Endothelial cell of umbilical vein (primary cell): ENCODE data around the gene GNA12. TPM values are rescaled to one million over a fixed set of nuclear protein-coding genes. Genes with fewer than 3 reads are reported as not detected.
A peak's percentile ranks its signal among the peaks of the same experiment; 100 is the strongest.

ENCODE experiments used
- BruUV-seq: library from RNA; stranded (reverse); fragments of 400-500 nt; replicated peaks from 2 replicates; lab custom pipeline; 2021; lab: Mats Ljungman, UMichigan
- CTCF ChIA-PET: fragments of 300-600, 350-600 bp; sonication (Branson Sonifier 250); formaldehyde crosslinking; loops from one replicate; lab custom pipeline; 2021; ENCODE audit warnings: antibody characterized with exemption, inconsistent platforms; lab: Charles Lee
- POLR2A ChIA-PET: fragments of 300-600, 350-600 bp; sonication (Branson Sonifier 250); formaldehyde crosslinking; loops from one replicate; lab custom pipeline; 2021; ENCODE audit warnings: antibody characterized with exemption, inconsistent platforms; lab: Charles Lee
- DNase-seq: peaks from one replicate; pipeline ENCODE4 v3.0.0-alpha.2; 2011; ENCODE audit warnings: low read depth, low spot score
- FAIRE-seq: peaks from 2 replicates; lab custom pipeline; 2011; peaks lifted over from hg19 to GRCh38; lab: Jason Lieb, UNC
- H2AFZ ChIP-seq: 2 replicates; pipeline ENCODE4 v1.6.0; 2012; ENCODE audit warnings: low read depth, low read length, control low read depth, inconsistent platforms
- H3K27ac ChIP-seq: 2 replicates; pipeline ENCODE4 v1.5.1; 2011; ENCODE audit warnings: low read depth, mild to moderate bottlenecking, control low read depth, low read length, moderate library complexity; ENCODE audit not compliant: insufficient read depth
- H3K27me3 ChIP-seq, 2 experiments: 2 replicates each; pipeline versions ENCODE4 v1.6.0 to v1.6.1; 2011; ENCODE audit warnings: low read length in 2 of 2, mixed read lengths in 1 of 2; ENCODE audit not compliant: control insufficient read depth in 2 of 2, insufficient read depth in 2 of 2
- H3K36me3 ChIP-seq, 2 experiments: 2 replicates in 1 of 2; 3 replicates in 1 of 2; pipeline ENCODE4 v1.5.1; 2011; ENCODE audit warnings: low read length in 2 of 2, mild to moderate bottlenecking in 1 of 2, moderate library complexity in 1 of 2; ENCODE audit not compliant: control insufficient read depth in 2 of 2, insufficient read depth in 2 of 2; ENCODE audit errors: extremely low read depth in 1 of 2
- H3K4me1 ChIP-seq: 3 replicates; pipeline ENCODE4 v1.5.1; 2011; ENCODE audit warnings: mild to moderate bottlenecking, low read length; ENCODE audit not compliant: control insufficient read depth, insufficient read depth; ENCODE audit errors: extremely low read depth
- H3K4me2 ChIP-seq: 2 replicates; pipeline ENCODE4 v1.6.1; 2011; ENCODE audit warnings: low read length, control low read depth, mixed read lengths; ENCODE audit not compliant: insufficient read depth
- H3K4me3 ChIP-seq, 3 experiments: fragments of 200-600 bp in 1 of 3; sonication (generic), shearing (Covaris generic) in 1 of 3; replicated peaks in 1 of 3; 2 replicates each; pipeline ENCODE4 v1.5.1; 2011 to 2016; ENCODE audit warnings: control low read depth in 3 of 3, low read length in 3 of 3, mild to moderate bottlenecking in 2 of 3, inconsistent platforms in 1 of 3, low read depth in 1 of 3, moderate library complexity in 1 of 3; ENCODE audit not compliant: insufficient read depth in 1 of 3
- H3K79me2 ChIP-seq: 2 replicates; pipeline ENCODE4 v1.6.0; 2012; ENCODE audit warnings: low read length, inconsistent platforms; ENCODE audit not compliant: control insufficient read depth, insufficient read depth
- H3K9ac ChIP-seq: replicated peaks from 2 replicates; pipeline ENCODE3; 2011; ENCODE audit warnings: low read length, control low read depth; ENCODE audit not compliant: insufficient read depth; ENCODE audit errors: extremely low read depth
- H3K9me1 ChIP-seq: replicated peaks from 3 replicates; pipeline ENCODE4 v1.6.0; 2011; ENCODE audit warnings: mild to moderate bottlenecking, low read length; ENCODE audit not compliant: control insufficient read depth, insufficient read depth; ENCODE audit errors: extremely low read depth
- H3K9me3 ChIP-seq: replicated peaks from 2 replicates; pipeline ENCODE4 v1.5.1; 2012; ENCODE audit warnings: low read length, inconsistent platforms; ENCODE audit not compliant: control insufficient read depth, insufficient read depth
- H4K20me1 ChIP-seq: replicated peaks from 2 replicates; pipeline ENCODE3; 2011; ENCODE audit warnings: mild to moderate bottlenecking, low read length; ENCODE audit not compliant: control insufficient read depth, insufficient read depth; ENCODE audit errors: extremely low read depth
- CTCF ChIP-seq, 2 donors: IDR thresholded peaks; 1 replicate in 1 of 2; 2 replicates in 1 of 2; pipeline ENCODE4 v1.5.1; 2011; ENCODE audit warnings: low read length in 2 of 2, mild to moderate bottlenecking in 2 of 2, moderate library complexity in 2 of 2, control low read depth in 1 of 2, inconsistent platforms in 1 of 2, low read depth in 1 of 2; ENCODE audit not compliant: insufficient read depth in 1 of 2; ENCODE audit errors: extremely low read depth in 1 of 2
- EZH2 ChIP-seq: IDR thresholded peaks from 2 replicates; pipeline ENCODE4 v1.6.1; 2012; ENCODE audit warnings: borderline replicate concordance, low read depth, mild to moderate bottlenecking, moderate library complexity, low read length, inconsistent platforms; ENCODE audit not compliant: severe bottlenecking
- FOS ChIP-seq: IDR thresholded peaks from 2 replicates; pipeline ENCODE4 v1.6.1; 2011; ENCODE audit warnings: mild to moderate bottlenecking, low read length, moderate library complexity, borderline replicate concordance; ENCODE audit not compliant: insufficient read depth
- GATA2 ChIP-seq: IDR thresholded peaks from 2 replicates; pipeline ENCODE4 v1.7.0; 2011; ENCODE audit warnings: low read depth, mild to moderate bottlenecking, moderate library complexity, mixed read lengths, low read length; ENCODE audit not compliant: insufficient read length, insufficient read depth
- JUN ChIP-seq: IDR thresholded peaks from 2 replicates; pipeline ENCODE4 v1.6.1; 2011; ENCODE audit warnings: borderline replicate concordance, low read depth; ENCODE audit not compliant: insufficient read length, insufficient read depth
- MAX ChIP-seq: IDR thresholded peaks from 2 replicates; pipeline ENCODE4 v1.6.1; 2011; ENCODE audit not compliant: insufficient read depth, insufficient read length
- MYC ChIP-seq: IDR thresholded peaks from one replicate; pipeline ENCODE4 v1.6.1; 2011; ENCODE audit warnings: mild to moderate bottlenecking, low read depth, low read length
- POLR2AphosphoS5 ChIP-seq: IDR thresholded peaks from 2 replicates; pipeline ENCODE4 v1.6.1; 2012; ENCODE audit warnings: low read depth, mild to moderate bottlenecking, control low read depth, low read length, moderate library complexity; ENCODE audit not compliant: insufficient read depth
- dilution Hi-C: fragments of 300-500 bp; cut with MboI; formaldehyde crosslinking; loops from one replicate; pipeline ENCODE4 v1.15.0; 2019; ENCODE audit warnings: low sequenced_read_pairs; ENCODE audit not compliant: extremely low pct_ligation_motif_present
- intact Hi-C: fragments of 100-400 bp; cut with micrococcal nuclease; formaldehyde crosslinking; loops from one replicate; pipeline ENCODE4 v1.10.0; 2022
- polyA plus RNA-seq, 4 experiments: library from polyadenylated mRNA; depleted of rRNA in 3 of 4; stranded (reverse) in 3 of 4; unstranded in 1 of 4; fragments of >200 nt; gene quantifications; 2 replicates each; pipeline versions ENCODE4 v1.2.1 to v1.2.3, GENCODE V29; 2011 to 2012; ENCODE audit warnings: missing spikeins in 1 of 4
- total RNA-seq: library from RNA; stranded (reverse); gene quantifications from 2 replicates; pipeline ENCODE4 v1.2.3, GENCODE V29; 2021

GNA12 gene
- total and polyA plus RNA-seq, 2 donors (not counting 3 experiments of a cell fraction or from before 2014, with no cell fraction given) = 63.0 to 75.1 TPM

- DNase-seq = no peak
- H3K4me1 ChIP-seq = peaks cover 22% of the 10 kb centered on the region
- dilution Hi-C loops = no loop called here
- H4K20me1 ChIP-seq = peaks cover 4% of the 10 kb centered on the region
- no peak overlapping the region for H2AFZ ChIP-seq
- H3K4me3 ChIP-seq = no peak overlapping the region
- H3K79me2 ChIP-seq = peaks cover 60% of the 10 kb centered on the region
- no peaks in the 10 kb centered on the region for H3K9me3 ChIP-seq
- intact Hi-C loops = no loop called here
- no peaks in the 10 kb centered on the region for H3K9me1 ChIP-seq
- no TSS peak for BruUV-seq
- FAIRE-seq = peak; percentile 54
- CTCF ChIA-PET = interaction anchor here (1.1 to 1.4 kb wide), 4 partner anchors 8 to 22 kb away, joined by 3 to 6 read pairs (median 4); no protein-coding TSS in a partner anchor
- H3K9ac ChIP-seq = no peak overlapping the region
- H3K4me2 ChIP-seq = no peak overlapping the region
- POLR2A ChIA-PET = no interaction called here
- no peaks in the 10 kb centered on the region for H3K27me3 ChIP-seq
- no peak for TF ChIP-seq FOS
- no peak for TF ChIP-seq GATA2
- no peak for TF ChIP-seq MYC
- no peak for TF ChIP-seq MAX
- H3K36me3 ChIP-seq = no peaks in the 10 kb centered on the region
- no peak overlapping the region for H3K27ac ChIP-seq
Observed at GRCh38 chr7:2804227-2804763, 39.8 kb downstream of the GNA12 start.

GRCh38 chr7:2803755-2804154 is 40.4 kb downstream of the GNA12 start:
- H3K27me3 ChIP-seq = no peaks in the 10 kb centered on the region
- no peak for DNase-seq
- no peak overlapping the region for H3K9ac ChIP-seq
- H3K4me3 ChIP-seq = no peak overlapping the region
- H3K9me1 ChIP-seq = no peaks in the 10 kb centered on the region
- H3K79me2 ChIP-seq = peaks cover 59% of the 10 kb centered on the region
- dilution Hi-C loops (no loop called here), intact Hi-C loops (no loop called here)
- H3K36me3 ChIP-seq = no peaks in the 10 kb centered on the region
- peaks cover 4% of the 10 kb centered on the region for H4K20me1 ChIP-seq
- FAIRE-seq = peak; percentile 49
- H3K27ac ChIP-seq = no peak overlapping the region
- peaks cover 22% of the 10 kb centered on the region for H3K4me1 ChIP-seq
- no peak for TF ChIP-seq MYC
- no peak for TF ChIP-seq JUN
- no peak for TF ChIP-seq FOS
- no peak for TF ChIP-seq CTCF (IDR thresholded peaks at IDR 0.05; ENCODE audit: extremely low read depth in 1 of 2, insufficient read depth in 1 of 2, low read depth in 1 of 2, low read length in 2 of 2)
- no peak for TF ChIP-seq MAX
- no peak for TF ChIP-seq POLR2AphosphoS5
- TF ChIP-seq EZH2 = no peak
- CTCF ChIA-PET = interaction anchor here (1.0 to 1.4 kb wide), 3 partner anchors 11 to 18 kb away, joined by 3 to 6 read pairs (median 4); no protein-coding TSS in a partner anchor
- H3K4me2 ChIP-seq = no peak overlapping the region
- POLR2A ChIA-PET = no interaction called here
- no TSS peak for BruUV-seq
- no peaks in the 10 kb centered on the region for H3K9me3 ChIP-seq
- no peak overlapping the region for H2AFZ ChIP-seq
